ENCODE data around the gene KRT9. TPM values are rescaled to one million over a fixed set of nuclear protein-coding genes. Genes with fewer than 3 reads are reported as not detected.

KRT9 gene
- total RNA-seq, 1 experiment from 2014 or later: not detected

DNA sequence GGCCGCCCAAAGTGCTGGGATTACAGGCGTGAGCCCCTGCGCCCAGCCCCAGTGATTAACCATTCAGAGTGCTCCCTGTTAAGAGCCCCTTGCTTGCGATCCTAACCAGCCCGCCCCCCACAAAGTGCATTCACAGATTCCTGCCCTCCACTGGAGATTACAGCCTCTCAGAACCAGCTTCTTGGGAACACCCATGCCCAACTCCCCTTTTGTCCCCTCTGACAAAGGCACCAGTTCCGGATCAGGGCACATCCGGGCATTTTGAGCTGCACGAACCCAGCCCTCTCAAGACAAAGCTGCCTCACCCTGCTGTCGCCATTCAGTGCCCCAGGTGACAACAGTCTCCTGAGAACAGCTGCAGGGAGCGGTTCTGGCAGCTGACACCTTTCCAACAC lies 42.9 kb downstream of the KRT9 start:
- ChIA-PET CTCF (interaction anchor here (3.5 kb wide), 1 partner anchor 20 kb away, joined by 22 read pairs; no protein-coding TSS in a partner anchor), POLR2A (ENCODE audit: unreplicated experiment) (interaction anchor here (0.6 to 1.6 kb wide), 5 partner anchors 20 to 315 kb away, joined by 3 to 23 read pairs (median 4); no protein-coding TSS in a partner anchor)
- Histone ChIP-seq H3K9ac (ENCODE audit: low read length) (peak overlapping the region; percentile 97), H3K27ac (ENCODE audit: low read length) (peak overlapping the region; percentile 97), H3K4me1 (ENCODE audit: insufficient read depth, low read length) (peaks cover 40% of the 10 kb centered on the region), H3K4me2 (ENCODE audit: low read length) (peak overlapping the region; percentile 94), H3K36me3 (ENCODE audit: low read depth, low read length) (peaks cover 24% of the 10 kb centered on the region), H4K20me1 (ENCODE audit: low read length) (peaks cover 17% of the 10 kb centered on the region), H2AFZ (ENCODE audit: low read length) (no peak overlapping the region), H3F3A (ENCODE audit: low read length, unreplicated experiment) (peaks cover 12% of the 10 kb centered on the region), H3K4me3 (ENCODE audit: low read length) (peak overlapping the region; percentile 90), H3K79me2 (ENCODE audit: low read length) (peaks cover 48% of the 10 kb centered on the region), H3K27me3 (ENCODE audit: low read length) (no peaks in the 10 kb centered on the region), H3K9me3 (ENCODE audit: low read length) (no peaks in the 10 kb centered on the region), H3K9me2 (replicated peaks; ENCODE audit: low read length) (no peaks in the 10 kb centered on the region)
- TF ChIP-seq EZH2phosphoT487 (IDR thresholded peaks at IDR 0.05; ENCODE audit: borderline replicate concordance, low read length) (no peak), EZH2 (IDR thresholded peaks at IDR 0.05; ENCODE audit: low read length, unreplicated experiment) (no peak)
- TF ChIP-seq, protein P1, sequence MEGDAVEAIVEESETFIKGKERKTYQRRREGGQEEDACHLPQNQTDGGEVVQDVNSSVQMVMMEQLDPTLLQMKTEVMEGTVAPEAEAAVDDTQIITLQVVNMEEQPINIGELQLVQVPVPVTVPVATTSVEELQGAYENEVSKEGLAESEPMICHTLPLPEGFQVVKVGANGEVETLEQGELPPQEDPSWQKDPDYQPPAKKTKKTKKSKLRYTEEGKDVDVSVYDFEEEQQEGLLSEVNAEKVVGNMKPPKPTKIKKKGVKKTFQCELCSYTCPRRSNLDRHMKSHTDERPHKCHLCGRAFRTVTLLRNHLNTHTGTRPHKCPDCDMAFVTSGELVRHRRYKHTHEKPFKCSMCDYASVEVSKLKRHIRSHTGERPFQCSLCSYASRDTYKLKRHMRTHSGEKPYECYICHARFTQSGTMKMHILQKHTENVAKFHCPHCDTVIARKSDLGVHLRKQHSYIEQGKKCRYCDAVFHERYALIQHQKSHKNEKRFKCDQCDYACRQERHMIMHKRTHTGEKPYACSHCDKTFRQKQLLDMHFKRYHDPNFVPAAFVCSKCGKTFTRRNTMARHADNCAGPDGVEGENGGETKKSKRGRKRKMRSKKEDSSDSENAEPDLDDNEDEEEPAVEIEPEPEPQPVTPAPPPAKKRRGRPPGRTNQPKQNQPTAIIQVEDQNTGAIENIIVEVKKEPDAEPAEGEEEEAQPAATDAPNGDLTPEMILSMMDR (conservative IDR thresholded peaks at IDR 0.05; ENCODE audit: low read depth, low read length): no peak
- no peak for DNase-seq
- intact Hi-C loops (cut with micrococcal nuclease): loop anchor here (10.0 kb wide), 1 partner anchor 124 kb away; no protein-coding TSS in a partner anchor
- BruUV-seq (replicated peaks): no TSS peak
- no peak for ATAC-seq

DNA sequence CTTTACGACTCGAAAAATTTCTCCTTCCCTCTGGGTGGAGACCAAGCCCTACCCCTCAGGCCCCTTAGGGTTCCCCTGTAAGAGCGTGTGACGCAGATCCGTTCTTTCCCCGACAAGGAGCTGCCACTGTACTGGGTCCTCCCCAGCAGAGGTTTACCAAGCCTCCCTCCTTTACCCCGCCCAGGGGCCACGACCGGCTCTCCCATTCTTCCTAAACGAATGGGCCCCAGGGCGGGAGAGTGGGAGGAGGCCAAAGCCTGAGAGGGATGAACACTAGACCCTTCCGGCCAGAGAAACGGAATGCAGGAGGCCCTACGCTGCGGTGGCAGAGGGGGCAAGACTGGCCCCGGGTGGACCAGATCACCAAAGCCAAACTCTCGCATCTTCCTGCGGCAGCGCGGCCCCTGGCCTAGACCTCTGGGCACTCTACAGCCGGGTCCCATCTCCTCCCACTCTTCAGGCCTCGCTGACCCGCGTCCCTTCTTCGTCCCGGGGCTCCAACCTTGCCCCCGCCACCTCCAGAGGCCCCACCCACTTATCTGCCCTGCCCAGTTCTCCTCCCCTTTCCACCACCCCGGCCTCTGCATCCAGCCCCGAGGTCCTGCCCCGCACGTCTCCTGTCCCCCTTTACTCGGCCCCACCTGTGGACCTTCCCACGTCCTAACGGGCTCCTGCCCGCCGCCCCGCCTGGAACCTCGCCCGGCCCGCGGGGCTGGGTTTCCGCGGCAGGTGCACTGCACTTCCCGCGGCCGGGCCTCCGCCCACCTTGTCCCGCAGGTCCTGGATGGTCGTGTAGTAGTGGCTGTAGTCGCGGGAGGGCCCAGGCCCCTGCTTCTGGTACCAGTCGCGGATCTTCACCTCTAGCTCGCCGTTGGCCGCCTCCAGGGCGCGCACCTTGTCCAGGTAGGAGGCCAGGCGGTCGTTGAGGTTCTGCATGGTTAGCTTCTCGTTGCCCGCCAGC lies 44.5 kb downstream of the KRT9 start:
- peaks cover 27% of the 10 kb centered on the region for H3K36me3 ChIP-seq (ENCODE audit: low read depth, low read length)
- CTCF ChIA-PET: interaction anchor here (0.6 to 3.5 kb wide), 2 partner anchors 21 to 136 kb away, joined by 3 to 22 read pairs; no protein-coding TSS in a partner anchor
- peaks cover 17% of the 10 kb centered on the region for H4K20me1 ChIP-seq (ENCODE audit: low read length)
- H3K79me2 ChIP-seq (ENCODE audit: low read length): peaks cover 48% of the 10 kb centered on the region
- POLR2A ChIA-PET (ENCODE audit: unreplicated experiment): interaction anchor here (0.6 to 1.6 kb wide), 4 partner anchors 21 to 1202 kb away, joined by 3 to 23 read pairs (median 4); no protein-coding TSS in a partner anchor
- TSS peak; percentile 46 for BruUV-seq (replicated peaks)
- no peak overlapping the region for H2AFZ ChIP-seq (ENCODE audit: low read length)
- peaks cover 24% of the 10 kb centered on the region for H3F3A ChIP-seq (ENCODE audit: low read length, unreplicated experiment)
- H3K9me3 ChIP-seq (ENCODE audit: low read length): no peaks in the 10 kb centered on the region
- peak overlapping the region; percentile 97 for H3K27ac ChIP-seq (ENCODE audit: low read length)
- peaks cover 56% of the 10 kb centered on the region for H3K4me1 ChIP-seq (ENCODE audit: insufficient read depth, low read length)
- H3K9me2 ChIP-seq (replicated peaks; ENCODE audit: low read length): no peaks in the 10 kb centered on the region
- peak overlapping the region; percentile 90 for H3K4me3 ChIP-seq (ENCODE audit: low read length)
- peak overlapping the region; percentile 97 for H3K9ac ChIP-seq (ENCODE audit: low read length)
- H3K4me2 ChIP-seq (ENCODE audit: low read length): peak overlapping the region; percentile 94
- TF ChIP-seq EZH2 (IDR thresholded peaks at IDR 0.05; ENCODE audit: low read length, unreplicated experiment) (no peak), EZH2phosphoT487 (IDR thresholded peaks at IDR 0.05; ENCODE audit: borderline replicate concordance, low read length) (no peak)
- TF ChIP-seq, protein P1 (conservative IDR thresholded peaks at IDR 0.05; ENCODE audit: low read depth, low read length): no peak
- H3K27me3 ChIP-seq (ENCODE audit: low read length): no peaks in the 10 kb centered on the region
- ATAC-seq (no peak), DNase-seq (no peak)
- intact Hi-C loops (cut with micrococcal nuclease): loop anchor here (10.0 kb wide), 1 partner anchor 123 kb away; no protein-coding TSS in a partner anchor
